ENCODE data around the gene OSMR.

OSMR gene

DNA sequence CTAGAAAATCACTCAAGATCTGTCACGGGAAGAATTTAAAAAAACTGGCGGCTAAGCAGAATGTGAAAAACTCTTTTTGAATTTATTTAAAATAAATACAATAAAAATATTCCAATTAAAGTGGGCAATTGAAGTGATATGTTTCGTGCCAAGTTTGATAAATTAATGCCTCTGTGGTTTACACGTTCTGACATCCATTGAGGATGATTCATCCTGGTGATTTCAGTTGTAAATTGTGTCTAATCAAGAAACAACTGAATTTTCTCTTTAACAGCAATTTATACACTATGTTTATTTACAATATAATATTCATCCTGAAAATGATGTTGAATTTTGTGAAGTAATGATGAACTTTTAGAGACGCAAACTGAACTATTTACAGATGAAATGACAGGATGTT is 21.0 kb upstream of the OSMR start:
- no peak overlapping the region for H2AFZ ChIP-seq (ENCODE audit: low read depth, low read length, severe bottlenecking)
- H3K4me2 ChIP-seq (ENCODE audit: low read depth, low read length, poor library complexity, severe bottlenecking), result no peak overlapping the region
- H3F3A ChIP-seq (ENCODE audit: insufficient read depth), result no peaks in the 10 kb centered on the region
- no peak for TF ChIP-seq EZH2phosphoT487 (conservative IDR thresholded peaks at IDR 0.05; ENCODE audit: low read length)
- TF ChIP-seq, protein P1, sequence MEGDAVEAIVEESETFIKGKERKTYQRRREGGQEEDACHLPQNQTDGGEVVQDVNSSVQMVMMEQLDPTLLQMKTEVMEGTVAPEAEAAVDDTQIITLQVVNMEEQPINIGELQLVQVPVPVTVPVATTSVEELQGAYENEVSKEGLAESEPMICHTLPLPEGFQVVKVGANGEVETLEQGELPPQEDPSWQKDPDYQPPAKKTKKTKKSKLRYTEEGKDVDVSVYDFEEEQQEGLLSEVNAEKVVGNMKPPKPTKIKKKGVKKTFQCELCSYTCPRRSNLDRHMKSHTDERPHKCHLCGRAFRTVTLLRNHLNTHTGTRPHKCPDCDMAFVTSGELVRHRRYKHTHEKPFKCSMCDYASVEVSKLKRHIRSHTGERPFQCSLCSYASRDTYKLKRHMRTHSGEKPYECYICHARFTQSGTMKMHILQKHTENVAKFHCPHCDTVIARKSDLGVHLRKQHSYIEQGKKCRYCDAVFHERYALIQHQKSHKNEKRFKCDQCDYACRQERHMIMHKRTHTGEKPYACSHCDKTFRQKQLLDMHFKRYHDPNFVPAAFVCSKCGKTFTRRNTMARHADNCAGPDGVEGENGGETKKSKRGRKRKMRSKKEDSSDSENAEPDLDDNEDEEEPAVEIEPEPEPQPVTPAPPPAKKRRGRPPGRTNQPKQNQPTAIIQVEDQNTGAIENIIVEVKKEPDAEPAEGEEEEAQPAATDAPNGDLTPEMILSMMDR (IDR thresholded peaks at IDR 0.05; ENCODE audit: insufficient read depth, low read length, poor library complexity, severe bottlenecking), result no peak
- no peaks in the 10 kb centered on the region for H3K9me2 ChIP-seq (replicated peaks; ENCODE audit: insufficient read depth, low read length)
- H3K4me3 ChIP-seq (ENCODE audit: insufficient read depth, low read length, poor library complexity, severe bottlenecking), result no peak overlapping the region
- no peak overlapping the region for H3K9ac ChIP-seq (ENCODE audit: low read length)
- no peaks in the 10 kb centered on the region for H3K79me2 ChIP-seq (ENCODE audit: insufficient read depth, low read length)
- no peaks in the 10 kb centered on the region for H3K27me3 ChIP-seq (ENCODE audit: low read length)
- no peaks in the 10 kb centered on the region for H3K9me3 ChIP-seq (ENCODE audit: insufficient read depth, low read length)
- H3K36me3 ChIP-seq (ENCODE audit: low read length), result no peaks in the 10 kb centered on the region
- no peak overlapping the region for H3K27ac ChIP-seq (ENCODE audit: low read depth, low read length)
- H4K20me1 ChIP-seq (ENCODE audit: low read depth, low read length), result no peaks in the 10 kb centered on the region

GRCh38 chr5:38825494-38825893 is 20.3 kb upstream of the OSMR start:
- H3K36me3 ChIP-seq (ENCODE audit: low read length), result no peaks in the 10 kb centered on the region
- H3K4me2 ChIP-seq (ENCODE audit: low read depth, low read length, poor library complexity, severe bottlenecking), result no peak overlapping the region
- H3K27ac ChIP-seq (ENCODE audit: low read depth, low read length), result no peak overlapping the region
- no peak overlapping the region for H3K4me3 ChIP-seq (ENCODE audit: insufficient read depth, low read length, poor library complexity, severe bottlenecking)
- TF ChIP-seq EZH2phosphoT487 (conservative IDR thresholded peaks at IDR 0.05; ENCODE audit: low read length), result no peak
- TF ChIP-seq, protein P1 (IDR thresholded peaks at IDR 0.05; ENCODE audit: insufficient read depth, low read length, poor library complexity, severe bottlenecking), result no peak
- H3K27me3 ChIP-seq (ENCODE audit: low read length), result no peaks in the 10 kb centered on the region
- H3K79me2 ChIP-seq (ENCODE audit: insufficient read depth, low read length), result no peaks in the 10 kb centered on the region
- no peaks in the 10 kb centered on the region for H3F3A ChIP-seq (ENCODE audit: insufficient read depth)
- H4K20me1 ChIP-seq (ENCODE audit: low read depth, low read length), result no peaks in the 10 kb centered on the region
- no peaks in the 10 kb centered on the region for H3K9me3 ChIP-seq (ENCODE audit: insufficient read depth, low read length)
- H2AFZ ChIP-seq (ENCODE audit: low read depth, low read length, severe bottlenecking), result no peak overlapping the region
- H3K9me2 ChIP-seq (replicated peaks; ENCODE audit: insufficient read depth, low read length), result no peaks in the 10 kb centered on the region
- H3K9ac ChIP-seq (ENCODE audit: low read length), result no peak overlapping the region

- Histone ChIP-seq H3K27me3 (ENCODE audit: low read length) (no peaks in the 10 kb centered on the region), H3K36me3 (ENCODE audit: low read length) (no peaks in the 10 kb centered on the region), H3K27ac (ENCODE audit: low read depth, low read length) (no peak overlapping the region), H3F3A (ENCODE audit: insufficient read depth) (no peaks in the 10 kb centered on the region), H3K9me2 (replicated peaks; ENCODE audit: insufficient read depth, low read length) (no peaks in the 10 kb centered on the region), H2AFZ (ENCODE audit: low read depth, low read length, severe bottlenecking) (no peak overlapping the region), H3K4me3 (ENCODE audit: insufficient read depth, low read length, poor library complexity, severe bottlenecking) (no peak overlapping the region), H3K9me3 (ENCODE audit: insufficient read depth, low read length) (no peaks in the 10 kb centered on the region), H4K20me1 (ENCODE audit: low read depth, low read length) (no peaks in the 10 kb centered on the region), H3K4me2 (ENCODE audit: low read depth, low read length, poor library complexity, severe bottlenecking) (no peak overlapping the region), H3K9ac (ENCODE audit: low read length) (no peak overlapping the region), H3K79me2 (ENCODE audit: insufficient read depth, low read length) (no peaks in the 10 kb centered on the region)
- TF ChIP-seq, protein P1 (IDR thresholded peaks at IDR 0.05; ENCODE audit: insufficient read depth, low read length, poor library complexity, severe bottlenecking), result no peak
- no peak for TF ChIP-seq EZH2phosphoT487 (conservative IDR thresholded peaks at IDR 0.05; ENCODE audit: low read length)
Measured at GRCh38 chr5:38827525-38827924, 18.3 kb upstream of the OSMR start.
